ENCODE data around the gene CD180. TPM values are rescaled to one million over a fixed set of nuclear protein-coding genes. Genes with fewer than 3 reads are reported as not detected.
A peak's percentile ranks its signal among the peaks of the same experiment; 100 is the strongest.

The CD180 gene
- total RNA-seq, 1 donor from 2014 or later, result 1.0 TPM

- Histone ChIP-seq H3K36me3 (ENCODE audit: control insufficient read depth in 3 of 3, insufficient read depth in 3 of 3, low read length in 3 of 3) (no peaks in the 10 kb centered on the region), H3K27ac (ENCODE audit: low read depth, low read length) (peak overlapping the region; percentile 15), H3K4me3 (ENCODE audit: low read length in 3 of 3) (no peak overlapping the region), H3K27me3 (ENCODE audit: control insufficient read depth in 3 of 3, insufficient read depth in 3 of 3, low read length in 3 of 3) (no peaks in the 10 kb centered on the region), H3K9ac (ENCODE audit: low read depth in 1 of 3, low read length in 3 of 3) (no peak overlapping the region), H3K9me3 (ENCODE audit: control insufficient read depth in 3 of 3, low read length in 3 of 3) (no peaks in the 10 kb centered on the region), H3K4me1 (ENCODE audit: control insufficient read depth in 3 of 3, insufficient read depth in 3 of 3, low read length in 3 of 3) (peaks cover 3 to 6% (median 4%) of the 10 kb centered on the region in 3 donors)
Observed at GRCh38 chr5:67235399-67236110, 39.0 kb upstream of the CD180 start.

GRCh38 chr5:67234671-67235176, 38.1 kb upstream of the CD180 start:
- H3K9ac ChIP-seq (ENCODE audit: low read depth in 1 of 3, low read length in 3 of 3), result peak overlapping the region in 1 of 3 donors; percentile 11
- H3K9me3 ChIP-seq (ENCODE audit: control insufficient read depth in 3 of 3, low read length in 3 of 3), result no peaks in the 10 kb centered on the region

GRCh38 chr5:67233075-67233474, 36.5 kb upstream of the CD180 start:
- Histone ChIP-seq H3K27ac (ENCODE audit: low read depth, low read length) (no peak overlapping the region), H3K4me1 (ENCODE audit: control insufficient read depth in 3 of 3, insufficient read depth in 3 of 3, low read length in 3 of 3) (peaks cover 3 to 6% (median 4%) of the 10 kb centered on the region in 3 donors), H3K27me3 (ENCODE audit: control insufficient read depth in 3 of 3, insufficient read depth in 3 of 3, low read length in 3 of 3) (no peaks in the 10 kb centered on the region), H3K9ac (ENCODE audit: low read depth in 1 of 3, low read length in 3 of 3) (no peak overlapping the region), H3K9me3 (ENCODE audit: control insufficient read depth in 3 of 3, low read length in 3 of 3) (no peaks in the 10 kb centered on the region), H3K4me3 (ENCODE audit: low read length in 3 of 3) (no peak overlapping the region), H3K36me3 (ENCODE audit: control insufficient read depth in 3 of 3, insufficient read depth in 3 of 3, low read length in 3 of 3) (no peaks in the 10 kb centered on the region)

More at GRCh38 chr5:67234671-67235176, 38.1 kb upstream of the CD180 start:
- Histone ChIP-seq H3K27me3 (ENCODE audit: control insufficient read depth in 3 of 3, insufficient read depth in 3 of 3, low read length in 3 of 3) (no peaks in the 10 kb centered on the region), H3K36me3 (ENCODE audit: control insufficient read depth in 3 of 3, insufficient read depth in 3 of 3, low read length in 3 of 3) (no peaks in the 10 kb centered on the region), H3K4me1 (ENCODE audit: control insufficient read depth in 3 of 3, insufficient read depth in 3 of 3, low read length in 3 of 3) (peaks cover 3 to 6% (median 4%) of the 10 kb centered on the region in 3 donors), H3K4me3 (ENCODE audit: low read length in 3 of 3) (peak overlapping the region; percentile 33 to 56 (median 34)), H3K27ac (ENCODE audit: low read depth, low read length) (peak overlapping the region; percentile 57)

GRCh38 chr5:67223211-67223610, 26.6 kb upstream of the CD180 start:
- Histone ChIP-seq H3K4me1 (ENCODE audit: control insufficient read depth in 3 of 3, insufficient read depth in 3 of 3, low read length in 3 of 3) (no peaks in the 10 kb centered on the region), H3K4me3 (ENCODE audit: low read length in 3 of 3) (no peak overlapping the region), H3K9me3 (ENCODE audit: control insufficient read depth in 3 of 3, low read length in 3 of 3) (no peaks in the 10 kb centered on the region), H3K9ac (ENCODE audit: low read depth in 1 of 3, low read length in 3 of 3) (no peak overlapping the region), H3K27me3 (ENCODE audit: control insufficient read depth in 3 of 3, insufficient read depth in 3 of 3, low read length in 3 of 3) (no peaks in the 10 kb centered on the region), H3K36me3 (ENCODE audit: control insufficient read depth in 3 of 3, insufficient read depth in 3 of 3, low read length in 3 of 3) (no peaks in the 10 kb centered on the region), H3K27ac (ENCODE audit: low read depth, low read length) (no peak overlapping the region)

GRCh38 chr5:67222243-67223025, 25.8 kb upstream of the CD180 start:
- no peaks in the 10 kb centered on the region for H3K36me3 ChIP-seq (ENCODE audit: control insufficient read depth in 3 of 3, insufficient read depth in 3 of 3, low read length in 3 of 3)
- no peak overlapping the region for H3K4me3 ChIP-seq (ENCODE audit: low read length in 3 of 3)
- H3K9me3 ChIP-seq (ENCODE audit: control insufficient read depth in 3 of 3, low read length in 3 of 3), result no peaks in the 10 kb centered on the region

DNA sequence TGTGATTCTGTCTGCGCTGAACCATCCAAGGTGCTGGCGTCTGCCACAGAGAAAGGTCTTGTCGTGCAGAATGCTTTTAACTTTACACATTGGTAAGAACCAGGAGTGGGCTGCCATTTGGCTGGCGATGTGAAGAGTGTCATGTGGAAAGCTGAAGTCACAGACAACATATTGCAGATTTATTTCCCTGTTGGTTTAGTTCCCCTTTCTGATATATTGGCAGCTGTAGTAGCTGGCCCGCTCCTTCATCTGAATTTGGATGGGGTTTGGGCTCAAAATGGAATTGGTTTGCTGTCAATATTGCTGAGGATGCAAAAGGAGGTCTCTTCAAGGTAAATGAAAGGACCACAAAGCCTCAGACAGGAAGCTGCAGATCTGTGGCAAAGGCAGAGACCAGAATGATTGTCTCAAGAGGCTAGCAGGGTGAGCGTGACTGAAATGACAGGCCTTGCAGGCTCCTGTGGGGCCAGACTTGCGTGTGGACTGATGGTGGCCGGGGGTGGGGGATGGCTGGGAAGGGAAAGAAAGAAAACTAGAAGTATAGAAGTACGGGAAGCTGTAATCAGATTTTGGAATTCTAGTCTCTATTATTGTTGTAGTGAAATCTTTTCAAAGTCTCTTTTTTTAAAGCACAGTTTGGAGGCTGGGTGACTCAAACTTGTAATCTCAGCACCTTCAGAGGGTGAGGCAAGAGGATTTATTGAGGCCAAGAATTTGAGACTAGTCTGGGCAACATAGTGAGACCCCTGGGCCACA, 25.1 kb upstream of the CD180 start:
- H3K9me3 ChIP-seq (ENCODE audit: control insufficient read depth in 3 of 3, low read length in 3 of 3), result no peaks in the 10 kb centered on the region
- no peak overlapping the region for H3K4me3 ChIP-seq (ENCODE audit: low read length in 3 of 3)
- H3K27me3 ChIP-seq (ENCODE audit: control insufficient read depth in 3 of 3, insufficient read depth in 3 of 3, low read length in 3 of 3), result no peaks in the 10 kb centered on the region
- no peaks in the 10 kb centered on the region for H3K36me3 ChIP-seq (ENCODE audit: control insufficient read depth in 3 of 3, insufficient read depth in 3 of 3, low read length in 3 of 3)
- H3K27ac ChIP-seq (ENCODE audit: low read depth, low read length), result no peak overlapping the region
- H3K4me1 ChIP-seq (ENCODE audit: control insufficient read depth in 3 of 3, insufficient read depth in 3 of 3, low read length in 3 of 3), result peaks cover 0 to 1% (median 0%) of the 10 kb centered on the region in 3 donors
- H3K9ac ChIP-seq (ENCODE audit: low read depth in 1 of 3, low read length in 3 of 3), result no peak overlapping the region

More at GRCh38 chr5:67222243-67223025, 25.8 kb upstream of the CD180 start:
- Histone ChIP-seq H3K27ac (ENCODE audit: low read depth, low read length) (no peak overlapping the region), H3K27me3 (ENCODE audit: control insufficient read depth in 3 of 3, insufficient read depth in 3 of 3, low read length in 3 of 3) (no peaks in the 10 kb centered on the region), H3K9ac (ENCODE audit: low read depth in 1 of 3, low read length in 3 of 3) (no peak overlapping the region), H3K4me1 (ENCODE audit: control insufficient read depth in 3 of 3, insufficient read depth in 3 of 3, low read length in 3 of 3) (no peaks in the 10 kb centered on the region)

- Histone ChIP-seq H3K27me3 (ENCODE audit: control insufficient read depth in 3 of 3, insufficient read depth in 3 of 3, low read length in 3 of 3) (no peaks in the 10 kb centered on the region), H3K4me1 (ENCODE audit: control insufficient read depth in 3 of 3, insufficient read depth in 3 of 3, low read length in 3 of 3) (peaks cover 12 to 21% (median 16%) of the 10 kb centered on the region in 3 donors), H3K36me3 (ENCODE audit: control insufficient read depth in 3 of 3, insufficient read depth in 3 of 3, low read length in 3 of 3) (no peaks in the 10 kb centered on the region), H3K9me3 (ENCODE audit: control insufficient read depth in 3 of 3, low read length in 3 of 3) (no peaks in the 10 kb centered on the region), H3K9ac (ENCODE audit: low read depth in 1 of 3, low read length in 3 of 3) (peak overlapping the region in 1 of 3 donors; percentile 28), H3K27ac (ENCODE audit: low read depth, low read length) (no peak overlapping the region), H3K4me3 (ENCODE audit: low read length in 3 of 3) (no peak overlapping the region)
Observed at GRCh38 chr5:67216564-67216963, 20.0 kb upstream of the CD180 start.

DNA sequence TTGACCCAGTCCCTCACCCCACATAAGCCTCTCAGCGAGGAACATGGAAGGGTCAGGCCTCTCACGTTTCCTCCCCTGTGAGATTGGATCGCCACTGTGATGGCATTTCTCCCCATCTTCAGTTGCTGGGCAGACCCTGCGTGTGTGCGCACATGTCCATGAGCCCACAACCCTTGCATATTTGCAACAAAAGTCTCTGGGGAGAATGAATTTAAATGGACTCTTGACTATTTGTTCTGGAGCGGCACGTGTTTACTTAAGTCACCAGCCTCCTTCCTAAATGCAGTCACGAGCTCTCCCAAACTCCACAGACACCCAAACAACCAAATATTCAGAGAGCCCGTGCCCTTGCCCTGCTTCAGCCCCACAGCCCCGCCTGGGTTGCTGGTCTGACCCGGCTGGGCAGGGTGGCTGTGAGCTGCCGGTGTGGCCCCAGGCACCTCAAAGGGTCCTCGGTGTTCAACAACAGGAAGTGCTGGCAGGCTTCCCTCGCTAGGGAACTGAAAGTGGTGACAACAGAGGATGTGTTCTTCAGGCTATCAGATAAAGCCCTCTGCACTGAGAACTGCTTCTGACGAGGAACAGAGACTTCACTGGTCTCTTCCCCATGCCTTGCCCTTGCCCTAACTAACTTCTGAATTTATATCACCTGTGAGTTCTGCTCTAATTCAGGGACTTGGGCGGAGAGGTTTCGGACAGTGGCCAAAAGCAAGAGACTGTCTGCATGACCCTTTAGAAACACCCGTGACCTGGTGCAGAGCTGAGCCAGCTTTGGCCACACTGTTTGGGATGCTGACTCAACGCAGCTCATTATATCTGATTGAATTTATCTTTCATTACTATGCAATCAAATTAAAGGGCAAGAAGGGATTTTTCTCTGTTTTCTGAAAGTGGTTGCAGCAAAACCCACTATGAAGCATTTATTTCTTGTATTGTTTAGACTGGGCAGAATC, 19.2 kb upstream of the CD180 start:
- H3K36me3 ChIP-seq (ENCODE audit: control insufficient read depth in 3 of 3, insufficient read depth in 3 of 3, low read length in 3 of 3), result no peaks in the 10 kb centered on the region
- no peaks in the 10 kb centered on the region for H3K9me3 ChIP-seq (ENCODE audit: control insufficient read depth in 3 of 3, low read length in 3 of 3)
- peaks cover 12 to 21% (median 16%) of the 10 kb centered on the region in 3 donors for H3K4me1 ChIP-seq (ENCODE audit: control insufficient read depth in 3 of 3, insufficient read depth in 3 of 3, low read length in 3 of 3)
- peak overlapping the region; percentile 27 to 45 (median 41) for H3K4me3 ChIP-seq (ENCODE audit: low read length in 3 of 3)
- peak overlapping the region; percentile 34 for H3K27ac ChIP-seq (ENCODE audit: low read depth, low read length)
- H3K27me3 ChIP-seq (ENCODE audit: control insufficient read depth in 3 of 3, insufficient read depth in 3 of 3, low read length in 3 of 3), result no peaks in the 10 kb centered on the region
- H3K9ac ChIP-seq (ENCODE audit: low read depth in 1 of 3, low read length in 3 of 3), result peak overlapping the region in 1 of 3 donors; percentile 46
